Activated CD8-positive, alpha-beta T cell treated with anti-CD3 and anti-CD28 coated beads, Interleukin-2, amount 10 ng/mL, durations not matched to agents 7 days and 5 days (primary cell): Measurements from ENCODE around the gene S1PR2. TPM values are rescaled to one million over a fixed set of nuclear protein-coding genes. Genes with fewer than 3 reads are reported as not detected.

ENCODE experiments used
- ATAC-seq: fragments of 150-1000 bp; cut with Tn5 transposase; one replicate; pipeline ENCODE4 v1.10.0; 2021; ENCODE audit warnings: moderate library complexity
- CTCF ChIA-PET: fragments of 350-600 bp; sonication (Branson Sonifier 250); formaldehyde crosslinking; loops from one replicate; lab custom pipeline; 2021; ENCODE audit warnings: antibody characterized with exemption; lab: Charles Lee
- POLR2A ChIA-PET: fragments of 350-600 bp; sonication (Branson Sonifier 250); formaldehyde crosslinking; loops from one replicate; lab custom pipeline; 2021; ENCODE audit warnings: antibody characterized with exemption; lab: Charles Lee
- DNase-seq: peaks from one replicate; pipeline ENCODE4 v3.0.0-alpha.2; 2020
- H3K27ac Mint-ChIP-seq: one replicate; pipeline ENCODE4 v1.8.0; 2021; ENCODE audit warnings: mild to moderate bottlenecking, mixed read lengths
- H3K27me3 Mint-ChIP-seq: one replicate; pipeline ENCODE4 v1.8.0; 2021; ENCODE audit warnings: low read depth, mixed read lengths
- H3K36me3 Mint-ChIP-seq: one replicate; pipeline ENCODE4 v1.8.0; 2021; ENCODE audit warnings: low read depth, mixed read lengths
- H3K4me1 Mint-ChIP-seq: one replicate; pipeline ENCODE4 v1.8.0; 2021; ENCODE audit warnings: low read depth, mixed read lengths
- H3K4me3 Mint-ChIP-seq: one replicate; pipeline ENCODE4 v1.8.0; 2021; ENCODE audit warnings: mild to moderate bottlenecking, mixed read lengths
- H3K9me3 Mint-ChIP-seq: one replicate; pipeline ENCODE4 v1.8.0; 2022; ENCODE audit warnings: mixed read lengths; ENCODE audit not compliant: insufficient read depth
- total RNA-seq, 2 experiments: library from RNA; stranded (reverse); gene quantifications; one replicate each; pipeline ENCODE4 v1.2.3, GENCODE V29; 2021

Gene S1PR2
- total RNA-seq, 2 experiments from 2014 or later, result 3.5 to 3.8 TPM

GRCh38 chr19:10235003-10235402, 3.9 kb upstream of the S1PR2 start:
- Mint-ChIP-seq H3K36me3 (peaks cover 3% of the 10 kb centered on the region), H3K4me3 (no peak overlapping the region), H3K27ac (peak overlapping the region; percentile 99), H3K9me3 (no peaks in the 10 kb centered on the region), H3K27me3 (no peaks in the 10 kb centered on the region), H3K4me1 (peaks cover 29% of the 10 kb centered on the region)
- DNase-seq (no peak), ATAC-seq (no peak)
- CTCF ChIA-PET, result no interaction called here
- POLR2A ChIA-PET, result interaction anchor here (1.9 kb wide), 1 partner anchor 40 kb away, joined by 9 read pairs; the partner anchor contains the start of gene DNMT1

- no peak for DNase-seq
- H3K36me3 Mint-ChIP-seq, result peaks cover 3% of the 10 kb centered on the region
- no peaks in the 10 kb centered on the region for H3K27me3 Mint-ChIP-seq
- ChIA-PET POLR2A (interaction anchor here (0.6 kb wide), 3 partner anchors 9 to 1697 kb away, joined by 3 to 4 read pairs (median 3); no protein-coding TSS in a partner anchor), CTCF (no interaction called here)
- H3K27ac Mint-ChIP-seq, result no peak overlapping the region
- H3K4me1 Mint-ChIP-seq, result peaks cover 36% of the 10 kb centered on the region
- H3K9me3 Mint-ChIP-seq, result no peaks in the 10 kb centered on the region
- ATAC-seq, result no peak
- H3K4me3 Mint-ChIP-seq, result no peak overlapping the region
Measured at GRCh38 chr19:10233946-10234345, 2.8 kb upstream of the S1PR2 start.

GRCh38 chr19:10231612-10232228, 589 bp upstream of the S1PR2 start:
- ATAC-seq (no peak), DNase-seq (no peak)
- peak overlapping the region; percentile 61 for H3K27ac Mint-ChIP-seq
- no peaks in the 10 kb centered on the region for H3K9me3 Mint-ChIP-seq
- peak overlapping the region; percentile 83 for H3K4me3 Mint-ChIP-seq
- CTCF ChIA-PET, result interaction anchor here (1.0 to 1.3 kb wide), 2 partner anchors 19 to 21 kb away, joined by 3 to 4 read pairs; no protein-coding TSS in a partner anchor
- H3K36me3 Mint-ChIP-seq, result peaks cover 3% of the 10 kb centered on the region
- peaks cover 28% of the 10 kb centered on the region for H3K4me1 Mint-ChIP-seq
- H3K27me3 Mint-ChIP-seq, result no peaks in the 10 kb centered on the region
- POLR2A ChIA-PET, result interaction anchor here (1.3 kb wide), 1 partner anchor 37 kb away, joined by 3 read pairs; the partner anchor contains the start of gene DNMT1

- ChIA-PET POLR2A (interaction anchor here (1.3 kb wide), 1 partner anchor 36 kb away, joined by 3 read pairs; the partner anchor contains the start of gene DNMT1), CTCF (interaction anchor here (0.6 to 6.7 kb wide), 2 partner anchors 20 to 158 kb away, joined by 3 to 62 read pairs; partner anchors contain the start of gene MRPL4)
- no peaks in the 10 kb centered on the region for H3K27me3 Mint-ChIP-seq
- H3K9me3 Mint-ChIP-seq, result no peaks in the 10 kb centered on the region
- H3K36me3 Mint-ChIP-seq, result no peaks in the 10 kb centered on the region
- peak overlapping the region; percentile 83 for H3K4me3 Mint-ChIP-seq
- peak overlapping the region; percentile 78 for H3K27ac Mint-ChIP-seq
- DNase-seq, result peak; percentile 62
- peak; percentile 32 for ATAC-seq
- H3K4me1 Mint-ChIP-seq, result peaks cover 15% of the 10 kb centered on the region
Measured at GRCh38 chr19:10230173-10230860, 814 bp downstream of the S1PR2 start.

GRCh38 chr19:10228920-10229319, 2.2 kb downstream of the S1PR2 start:
- POLR2A ChIA-PET, result interaction anchor here (0.6 kb wide), 1 partner anchor 23 kb away, joined by 3 read pairs; no protein-coding TSS in a partner anchor
- no peaks in the 10 kb centered on the region for H3K36me3 Mint-ChIP-seq
- peak overlapping the region; percentile 43 for H3K27ac Mint-ChIP-seq

GRCh38 chr19:10228393-10228792, 2.7 kb downstream of the S1PR2 start:
- Mint-ChIP-seq H3K36me3 (no peaks in the 10 kb centered on the region), H3K9me3 (no peaks in the 10 kb centered on the region), H3K4me3 (no peak overlapping the region), H3K27ac (no peak overlapping the region), H3K27me3 (no peaks in the 10 kb centered on the region), H3K4me1 (peaks cover 10% of the 10 kb centered on the region)
- ATAC-seq (no peak), DNase-seq (no peak)
- CTCF ChIA-PET, result interaction anchor here (0.6 to 6.7 kb wide), 12 partner anchors 8 to 361 kb away, joined by 3 to 62 read pairs (median 5); partner anchors contain the start of genes DNMT1, ICAM1 and MRPL4
- POLR2A ChIA-PET, result interaction anchor here (0.6 kb wide), 1 partner anchor 23 kb away, joined by 3 read pairs; no protein-coding TSS in a partner anchor

More at GRCh38 chr19:10228920-10229319, 2.2 kb downstream of the S1PR2 start:
- Mint-ChIP-seq H3K4me1 (peaks cover 10% of the 10 kb centered on the region), H3K9me3 (no peaks in the 10 kb centered on the region), H3K27me3 (no peaks in the 10 kb centered on the region), H3K4me3 (no peak overlapping the region)
- CTCF ChIA-PET, result interaction anchor here (0.6 to 6.7 kb wide), 14 partner anchors 9 to 361 kb away, joined by 3 to 62 read pairs (median 4); partner anchors contain the start of genes DNMT1, ICAM1 and MRPL4
- DNase-seq (peak; percentile 56), ATAC-seq (no peak)

- no peaks in the 10 kb centered on the region for H3K9me3 Mint-ChIP-seq
- POLR2A ChIA-PET, result interaction anchor here (0.6 kb wide), 1 partner anchor 185 kb away, joined by 4 read pairs; no protein-coding TSS in a partner anchor
Measured at GRCh38 chr19:10227026-10227971, 3.8 kb downstream of the S1PR2 start.

GRCh38 chr19:10226376-10227025, 4.6 kb downstream of the S1PR2 start:
- no peaks in the 10 kb centered on the region for H3K27me3 Mint-ChIP-seq
- peaks cover 14% of the 10 kb centered on the region for H3K4me1 Mint-ChIP-seq
- POLR2A ChIA-PET, result interaction anchor here (0.6 kb wide), 1 partner anchor 186 kb away, joined by 4 read pairs; no protein-coding TSS in a partner anchor
- CTCF ChIA-PET, result interaction anchor here (6.7 kb wide), 1 partner anchor 24 kb away, joined by 62 read pairs; the partner anchor contains the start of gene MRPL4
- no peak overlapping the region for H3K4me3 Mint-ChIP-seq
- no peak for ATAC-seq
- H3K36me3 Mint-ChIP-seq, result no peaks in the 10 kb centered on the region
- DNase-seq, result no peak
- H3K9me3 Mint-ChIP-seq, result no peaks in the 10 kb centered on the region
- H3K27ac Mint-ChIP-seq, result no peak overlapping the region

More at GRCh38 chr19:10227026-10227971, 3.8 kb downstream of the S1PR2 start:
- H3K4me3 Mint-ChIP-seq, result no peak overlapping the region
- H3K27ac Mint-ChIP-seq, result no peak overlapping the region
- no peak for ATAC-seq
- H3K27me3 Mint-ChIP-seq, result no peaks in the 10 kb centered on the region
- H3K4me1 Mint-ChIP-seq, result peaks cover 12% of the 10 kb centered on the region
- CTCF ChIA-PET, result interaction anchor here (1.9 to 6.7 kb wide), 2 partner anchors 17 to 23 kb away, joined by 7 to 62 read pairs; partner anchors contain the start of gene MRPL4
- no peak for DNase-seq
- no peaks in the 10 kb centered on the region for H3K36me3 Mint-ChIP-seq

GRCh38 chr19:10226021-10226375, 5.1 kb downstream of the S1PR2 start:
- POLR2A ChIA-PET, result interaction anchor here (0.6 kb wide), 2 partner anchors 10 to 15 kb away, joined by 3 read pairs; no protein-coding TSS in a partner anchor
- no peak for ATAC-seq
- H3K27me3 Mint-ChIP-seq, result no peaks in the 10 kb centered on the region
- no peaks in the 10 kb centered on the region for H3K9me3 Mint-ChIP-seq
- H3K4me1 Mint-ChIP-seq, result peaks cover 13% of the 10 kb centered on the region
- H3K4me3 Mint-ChIP-seq, result no peak overlapping the region
- no peaks in the 10 kb centered on the region for H3K36me3 Mint-ChIP-seq
- no peak for DNase-seq
- H3K27ac Mint-ChIP-seq, result no peak overlapping the region
- CTCF ChIA-PET, result interaction anchor here (6.7 kb wide), 1 partner anchor 24 kb away, joined by 62 read pairs; the partner anchor contains the start of gene MRPL4

GRCh38 chr19:10224337-10224736, 6.8 kb downstream of the S1PR2 start:
- H3K4me3 Mint-ChIP-seq, result no peak overlapping the region
- CTCF ChIA-PET, result interaction anchor here (6.7 kb wide), 1 partner anchor 26 kb away, joined by 62 read pairs; the partner anchor contains the start of gene MRPL4
- DNase-seq (no peak), ATAC-seq (no peak)
- H3K27ac Mint-ChIP-seq, result no peak overlapping the region
- no peaks in the 10 kb centered on the region for H3K27me3 Mint-ChIP-seq
- POLR2A ChIA-PET, result no interaction called here
- no peaks in the 10 kb centered on the region for H3K9me3 Mint-ChIP-seq
- H3K36me3 Mint-ChIP-seq, result no peaks in the 10 kb centered on the region
- H3K4me1 Mint-ChIP-seq, result peaks cover 7% of the 10 kb centered on the region
